ENCODE data around the gene MCM7. TPM values are rescaled to one million over a fixed set of nuclear protein-coding genes. Genes with fewer than 3 reads are reported as not detected.

Gene MCM7
- total and polyA plus RNA-seq, 3 experiments from 2014 or later = 28.9 to 452 (median 440) TPM

GRCh38 chr7:100127866-100128636 lies 26.9 kb upstream of the MCM7 start:
- Histone ChIP-seq H3K27me3 (ENCODE audit: insufficient read depth, low read length, poor library complexity, severe bottlenecking) (no peaks in the 10 kb centered on the region), H3K9me3 (ENCODE audit: low read length) (no peaks in the 10 kb centered on the region), H3K4me1 (ENCODE audit: insufficient read depth, low read length) (peaks cover 31% of the 10 kb centered on the region), H3K36me3 (ENCODE audit: insufficient read depth, low read length) (no peaks in the 10 kb centered on the region), H3K27ac (ENCODE audit: low read depth, low read length) (peak overlapping the region; percentile 98), H3K4me3 (ENCODE audit: low read length) (peak overlapping the region; percentile 90)
- H3K36me3 Mint-ChIP-seq = peaks cover 0 to 26% (median 3%) of the 10 kb centered on the region in 3 donors
- ChIA-PET POLR2A (interaction anchor here (0.5 to 4.7 kb wide), 3 partner anchors 8 to 102 kb away, joined by 3 to 50 read pairs (median 3); partner anchors contain the start of genes AP4M1 and MCM7), CTCF (interaction anchor here (1.3 to 7.9 kb wide), 9 partner anchors 10 to 215 kb away, joined by 3 to 88 read pairs (median 7); partner anchors contain the start of genes AP4M1, MCM7 and PVRIG)
- H3K4me1 Mint-ChIP-seq = peaks cover 33 to 57% (median 39%) of the 10 kb centered on the region in 3 donors
- no peaks in the 10 kb centered on the region for H3K9me3 Mint-ChIP-seq
- H3K27ac Mint-ChIP-seq = peak overlapping the region; percentile 61 to 85 (median 81)
- H3K4me3 Mint-ChIP-seq = peak overlapping the region; percentile 73 to 99 (median 84)
- peaks cover 0 to 2% of the 10 kb centered on the region in 2 donors for H3K27me3 Mint-ChIP-seq
- DNase-seq = peak in 2 of 5 donors; percentile 9 to 19

- H3K4me1 Mint-ChIP-seq = peaks cover 27 to 57% (median 34%) of the 10 kb centered on the region in 3 donors
- H3K9me3 Mint-ChIP-seq = no peaks in the 10 kb centered on the region
- Histone ChIP-seq H3K9me3 (ENCODE audit: low read length) (no peaks in the 10 kb centered on the region), H3K4me3 (ENCODE audit: low read length) (peak within 1 kb of the TSS; percentile 90), H3K36me3 (ENCODE audit: insufficient read depth, low read length) (no peaks in the 10 kb centered on the region), H3K27ac (ENCODE audit: low read depth, low read length) (peak within 1 kb of the TSS; percentile 98), H3K27me3 (ENCODE audit: insufficient read depth, low read length, poor library complexity, severe bottlenecking) (no peaks in the 10 kb centered on the region), H3K4me1 (ENCODE audit: insufficient read depth, low read length) (peaks cover 29% of the 10 kb centered on the region)
- H3K27ac Mint-ChIP-seq = peak within 1 kb of the TSS; percentile 96 to 100 (median 98)
- DNase-seq = peak; percentile 88 to 93 (median 90)
- H3K27me3 Mint-ChIP-seq = peaks cover 0 to 2% of the 10 kb centered on the region in 2 donors
- H3K36me3 Mint-ChIP-seq = peaks cover 0 to 33% (median 3%) of the 10 kb centered on the region in 3 donors
- POLR2A ChIA-PET = interaction anchor here (0.7 to 4.7 kb wide), 6 partner anchors 16 to 302 kb away, joined by 3 to 50 read pairs (median 4); partner anchors contain the start of genes AP4M1, LAMTOR4, MCM7 and ZCWPW1
- H3K4me3 Mint-ChIP-seq = peak within 1 kb of the TSS; percentile 94 to 100 (median 99)
- CTCF ChIA-PET = interaction anchor here (1.0 to 3.9 kb wide), 11 partner anchors 10 to 214 kb away, joined by 3 to 19 read pairs (median 4); partner anchors contain the start of genes AP4M1, MCM7, PVRIG and TRIM4
Measured at GRCh38 chr7:100126931-100127865, 26.0 kb upstream of the MCM7 start, which contains the start of gene MBLAC1. MBLAC1 (plus strand) TSS chr7:100126967; CDS start chr7:100127396, 429 bp downstream.

- Histone ChIP-seq H3K27ac (ENCODE audit: low read depth, low read length) (peak overlapping the region; percentile 98), H3K27me3 (ENCODE audit: insufficient read depth, low read length, poor library complexity, severe bottlenecking) (no peaks in the 10 kb centered on the region), H3K9me3 (ENCODE audit: low read length) (no peaks in the 10 kb centered on the region), H3K36me3 (ENCODE audit: insufficient read depth, low read length) (no peaks in the 10 kb centered on the region), H3K4me3 (ENCODE audit: low read length) (peak overlapping the region; percentile 90), H3K4me1 (ENCODE audit: insufficient read depth, low read length) (peaks cover 27% of the 10 kb centered on the region)
- H3K9me3 Mint-ChIP-seq = no peaks in the 10 kb centered on the region
- no peak for DNase-seq
- H3K27ac Mint-ChIP-seq = peak overlapping the region; percentile 96 to 100 (median 98)
- peaks cover 0 to 2% of the 10 kb centered on the region in 2 donors for H3K27me3 Mint-ChIP-seq
- H3K4me1 Mint-ChIP-seq = peaks cover 26 to 57% (median 30%) of the 10 kb centered on the region in 3 donors
- H3K36me3 Mint-ChIP-seq = peaks cover 0 to 36% (median 3%) of the 10 kb centered on the region in 3 donors
- CTCF ChIA-PET = interaction anchor here (1.0 to 2.9 kb wide), 9 partner anchors 9 to 207 kb away, joined by 3 to 17 read pairs (median 4); partner anchors contain the start of genes AP4M1, MCM7, PVRIG and TRIM4
- peak overlapping the region; percentile 94 to 100 (median 99) for H3K4me3 Mint-ChIP-seq
- POLR2A ChIA-PET = interaction anchor here (0.7 to 4.7 kb wide), 6 partner anchors 15 to 302 kb away, joined by 3 to 50 read pairs (median 4); partner anchors contain the start of genes AP4M1, LAMTOR4, MCM7 and ZCWPW1
Measured at GRCh38 chr7:100126239-100126930, 25.2 kb upstream of the MCM7 start.

GRCh38 chr7:100124301-100125230 lies 23.4 kb upstream of the MCM7 start:
- POLR2A ChIA-PET = interaction anchor here (1.0 to 4.7 kb wide), 4 partner anchors 23 to 47 kb away, joined by 3 to 50 read pairs (median 3); partner anchors contain the start of genes AP4M1 and MCM7
- Histone ChIP-seq H3K4me3 (ENCODE audit: low read length) (no peak overlapping the region), H3K4me1 (ENCODE audit: insufficient read depth, low read length) (peaks cover 30% of the 10 kb centered on the region), H3K9me3 (ENCODE audit: low read length) (no peaks in the 10 kb centered on the region), H3K36me3 (ENCODE audit: insufficient read depth, low read length) (no peaks in the 10 kb centered on the region), H3K27me3 (ENCODE audit: insufficient read depth, low read length, poor library complexity, severe bottlenecking) (no peaks in the 10 kb centered on the region), H3K27ac (ENCODE audit: low read depth, low read length) (peak overlapping the region; percentile 57)
- Mint-ChIP-seq H3K9me3 (no peaks in the 10 kb centered on the region), H3K4me1 (peaks cover 35 to 58% (median 42%) of the 10 kb centered on the region in 3 donors), H3K27ac (peak overlapping the region in 7 of 8 donors; percentile 29 to 97 (median 69)), H3K36me3 (peaks cover 0 to 42% (median 3%) of the 10 kb centered on the region in 3 donors), H3K27me3 (peaks cover 0 to 2% of the 10 kb centered on the region in 2 donors), H3K4me3 (peak overlapping the region; percentile 11 to 99 (median 94))
- CTCF ChIA-PET = interaction anchor here (0.9 to 2.9 kb wide), 4 partner anchors 8 to 66 kb away, joined by 3 to 17 read pairs (median 4); partner anchors contain the start of genes AP4M1, LAMTOR4 and MCM7
- DNase-seq = no peak

- Mint-ChIP-seq H3K4me3 (peak overlapping the region in 1 of 7 donors; percentile 70), H3K9me3 (no peaks in the 10 kb centered on the region), H3K27ac (peak overlapping the region in 3 of 8 donors; percentile 36 to 93 (median 72)), H3K27me3 (peaks cover 0 to 2% of the 10 kb centered on the region in 2 donors), H3K36me3 (peaks cover 0 to 49% (median 3%) of the 10 kb centered on the region in 3 donors), H3K4me1 (peaks cover 42 to 62% (median 47%) of the 10 kb centered on the region in 3 donors)
- ChIA-PET POLR2A (no interaction called here), CTCF (interaction anchor here (0.8 to 1.3 kb wide), 4 partner anchors 8 to 285 kb away, joined by 3 to 4 read pairs (median 3); no protein-coding TSS in a partner anchor)
- no peaks in the 10 kb centered on the region for H3K27me3 ChIP-seq (ENCODE audit: insufficient read depth, low read length, poor library complexity, severe bottlenecking)
- peaks cover 28% of the 10 kb centered on the region for H3K4me1 ChIP-seq (ENCODE audit: insufficient read depth, low read length)
- no peak for DNase-seq
- no peaks in the 10 kb centered on the region for H3K9me3 ChIP-seq (ENCODE audit: low read length)
- no peak overlapping the region for H3K4me3 ChIP-seq (ENCODE audit: low read length)
- no peak overlapping the region for H3K27ac ChIP-seq (ENCODE audit: low read depth, low read length)
- no peaks in the 10 kb centered on the region for H3K36me3 ChIP-seq (ENCODE audit: insufficient read depth, low read length)
Measured at GRCh38 chr7:100122568-100122967, 21.4 kb upstream of the MCM7 start.

GRCh38 chr7:100122067-100122466 lies 20.9 kb upstream of the MCM7 start:
- no peak overlapping the region for H3K4me3 ChIP-seq (ENCODE audit: low read length)
- H3K27me3 ChIP-seq (ENCODE audit: insufficient read depth, low read length, poor library complexity, severe bottlenecking) = no peaks in the 10 kb centered on the region
- no peaks in the 10 kb centered on the region for H3K36me3 ChIP-seq (ENCODE audit: insufficient read depth, low read length)
- ChIA-PET CTCF (interaction anchor here (0.8 to 1.2 kb wide), 2 partner anchors 9 to 19 kb away, joined by 3 read pairs; no protein-coding TSS in a partner anchor), POLR2A (interaction anchor here (0.6 kb wide), 1 partner anchor 21 kb away, joined by 3 read pairs; no protein-coding TSS in a partner anchor)
- DNase-seq = no peak
- no peaks in the 10 kb centered on the region for H3K9me3 ChIP-seq (ENCODE audit: low read length)
- H3K4me1 Mint-ChIP-seq = peaks cover 41 to 60% (median 47%) of the 10 kb centered on the region in 3 donors
- H3K4me3 Mint-ChIP-seq = peak overlapping the region in 1 of 7 donors; percentile 70
- peaks cover 28% of the 10 kb centered on the region for H3K4me1 ChIP-seq (ENCODE audit: insufficient read depth, low read length)
- peak overlapping the region in 2 of 8 donors; percentile 63 to 72 for H3K27ac Mint-ChIP-seq
- no peaks in the 10 kb centered on the region for H3K9me3 Mint-ChIP-seq
- peaks cover 0 to 2% of the 10 kb centered on the region in 2 donors for H3K27me3 Mint-ChIP-seq
- no peak overlapping the region for H3K27ac ChIP-seq (ENCODE audit: low read depth, low read length)
- H3K36me3 Mint-ChIP-seq = peaks cover 0 to 48% (median 3%) of the 10 kb centered on the region in 3 donors

All from CD8-positive, alpha-beta memory T cell (primary cell).